ENCODE data around the gene TCEA2. TPM values are rescaled to one million over a fixed set of nuclear protein-coding genes. Genes with fewer than 3 reads are reported as not detected.

Gene TCEA2
- total and polyA plus RNA-seq, 2 of the 13 experiments (the other 11 are each of a cell fraction or from before 2014, with no cell fraction given), result 28.1 to 33.7 TPM

- TF ChIP-seq PHF5A (CRISPR knock-in tag; IDR thresholded peaks at IDR 0.05; ENCODE audit: low read depth, unreplicated experiment), result no peak
- TF ChIP-seq PPARG (CRISPR knock-in tag; conservative IDR thresholded peaks at IDR 0.05), result no peak
- no peak for TF ChIP-seq ZNF276 (CRISPR knock-in tag; IDR thresholded peaks at IDR 0.05; ENCODE audit: low read depth)
- no peak for TF ChIP-seq ZNF724P (CRISPR knock-in tag; IDR thresholded peaks at IDR 0.05; ENCODE audit: borderline replicate concordance)
- no peak for TF ChIP-seq ZKSCAN5 (CRISPR knock-in tag; IDR thresholded peaks at IDR 0.05)
- no peak for TF ChIP-seq ZNF639 (CRISPR knock-in tag; conservative IDR thresholded peaks at IDR 0.05)
- no peak for TF ChIP-seq NFIC (IDR thresholded peaks at IDR 0.05; ENCODE audit: low read length)
- no peak for TF ChIP-seq ZFP37 (CRISPR knock-in tag; IDR thresholded peaks at IDR 0.05; ENCODE audit: borderline replicate concordance)
- no peak for TF ChIP-seq MTA3 (CRISPR knock-in tag; IDR thresholded peaks at IDR 0.05)
- TF ChIP-seq MTA1 (CRISPR knock-in tag; IDR thresholded peaks at IDR 0.05; ENCODE audit: borderline replicate concordance), result no peak
- no peak for TF ChIP-seq ZNF484 (CRISPR knock-in tag; IDR thresholded peaks at IDR 0.05; ENCODE audit: borderline replicate concordance, low read depth)
- no peak for TF ChIP-seq REPIN1 (CRISPR knock-in tag; IDR thresholded peaks at IDR 0.05; ENCODE audit: borderline replicate concordance, low read depth)
- no peak for TF ChIP-seq SMAD3 (CRISPR knock-in tag; IDR thresholded peaks at IDR 0.05)
- TF ChIP-seq ZBTB42 (CRISPR knock-in tag; IDR thresholded peaks at IDR 0.05), result no peak
- TF ChIP-seq ZSCAN25 (CRISPR knock-in tag; IDR thresholded peaks at IDR 0.05), result peak; percentile 36; the same call in 1 of the 2 replicates
- TF ChIP-seq ZBTB39 (CRISPR knock-in tag; IDR thresholded peaks at IDR 0.05), result no peak
- TF ChIP-seq SKIL (CRISPR knock-in tag; IDR thresholded peaks at IDR 0.05; ENCODE audit: borderline replicate concordance), result no peak
These were observed 4.1 kb downstream of the TCEA2 start (continued) for GRCh38 chr20:64067005-64067632.
